ENCODE results near the gene TRA2A. TPM values are rescaled to one million over a fixed set of nuclear protein-coding genes. Genes with fewer than 3 reads are reported as not detected.
"Not testable (repeated sequence)": the region's sequence is repeated elsewhere in the genome, so short reads cannot be mapped to it uniquely, and the experiment has no call there.

TRA2A gene
- total RNA-seq, 4 donors from 2014 or later, result 36.3 to 119 (median 45.2) TPM

GRCh38 chr7:23491502-23491901 lies 40.3 kb downstream of the TRA2A start:
- DNase-seq (ENCODE audit: low spot score in 2 of 2), result peak in 1 of 2 donors; percentile 35
- Histone ChIP-seq H3K9me3 (no peaks in the 10 kb centered on the region), H3K4me3 (no peak overlapping the region), H3K36me3 (peaks cover 4% of the 10 kb centered on the region), H3K27ac (no peak overlapping the region), H3K27me3 (no peaks in the 10 kb centered on the region), H3K4me1 (no peaks in the 10 kb centered on the region)
- TF ChIP-seq, protein P1, sequence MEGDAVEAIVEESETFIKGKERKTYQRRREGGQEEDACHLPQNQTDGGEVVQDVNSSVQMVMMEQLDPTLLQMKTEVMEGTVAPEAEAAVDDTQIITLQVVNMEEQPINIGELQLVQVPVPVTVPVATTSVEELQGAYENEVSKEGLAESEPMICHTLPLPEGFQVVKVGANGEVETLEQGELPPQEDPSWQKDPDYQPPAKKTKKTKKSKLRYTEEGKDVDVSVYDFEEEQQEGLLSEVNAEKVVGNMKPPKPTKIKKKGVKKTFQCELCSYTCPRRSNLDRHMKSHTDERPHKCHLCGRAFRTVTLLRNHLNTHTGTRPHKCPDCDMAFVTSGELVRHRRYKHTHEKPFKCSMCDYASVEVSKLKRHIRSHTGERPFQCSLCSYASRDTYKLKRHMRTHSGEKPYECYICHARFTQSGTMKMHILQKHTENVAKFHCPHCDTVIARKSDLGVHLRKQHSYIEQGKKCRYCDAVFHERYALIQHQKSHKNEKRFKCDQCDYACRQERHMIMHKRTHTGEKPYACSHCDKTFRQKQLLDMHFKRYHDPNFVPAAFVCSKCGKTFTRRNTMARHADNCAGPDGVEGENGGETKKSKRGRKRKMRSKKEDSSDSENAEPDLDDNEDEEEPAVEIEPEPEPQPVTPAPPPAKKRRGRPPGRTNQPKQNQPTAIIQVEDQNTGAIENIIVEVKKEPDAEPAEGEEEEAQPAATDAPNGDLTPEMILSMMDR (IDR thresholded peaks at IDR 0.05), result no peak
- TF ChIP-seq EP300 (IDR thresholded peaks at IDR 0.05) (no peak), POLR2AphosphoS5 (IDR thresholded peaks at IDR 0.05) (no peak), POLR2A (IDR thresholded peaks at IDR 0.05) (no peak)
- 58% methylated on average over 3 of the region's 3 CpGs for WGBS

GRCh38 chr7:23490357-23491135 lies 41.2 kb downstream of the TRA2A start:
- Histone ChIP-seq H3K4me3 (peak overlapping the region; percentile 49), H3K36me3 (peaks cover 4% of the 10 kb centered on the region), H3K4me1 (no peaks in the 10 kb centered on the region), H3K27me3 (no peaks in the 10 kb centered on the region), H3K9me3 (no peaks in the 10 kb centered on the region), H3K27ac (no peak overlapping the region)
- no peak for TF ChIP-seq POLR2AphosphoS5 (IDR thresholded peaks at IDR 0.05)
- TF ChIP-seq, protein P1 (IDR thresholded peaks at IDR 0.05), result no peak
- TF ChIP-seq POLR2A (IDR thresholded peaks at IDR 0.05), result no peak
- no peak for TF ChIP-seq EP300 (IDR thresholded peaks at IDR 0.05)
- 41% methylated on average over 35 of the region's 56 CpGs for WGBS
- DNase-seq (ENCODE audit: low spot score in 2 of 2), result peak in 1 of 2 donors; percentile 66

GRCh38 chr7:23488714-23489113 lies 43.1 kb downstream of the TRA2A start:
- WGBS, result 93% methylated on average over 13 of the region's 13 CpGs
- H3K4me3 ChIP-seq; H3K27ac ChIP-seq; H3K9me3 ChIP-seq; H3K36me3 ChIP-seq; DNase-seq (ENCODE audit: low spot score in 2 of 2); H3K4me1 ChIP-seq; H3K27me3 ChIP-seq: not testable (repeated sequence)

DNA sequence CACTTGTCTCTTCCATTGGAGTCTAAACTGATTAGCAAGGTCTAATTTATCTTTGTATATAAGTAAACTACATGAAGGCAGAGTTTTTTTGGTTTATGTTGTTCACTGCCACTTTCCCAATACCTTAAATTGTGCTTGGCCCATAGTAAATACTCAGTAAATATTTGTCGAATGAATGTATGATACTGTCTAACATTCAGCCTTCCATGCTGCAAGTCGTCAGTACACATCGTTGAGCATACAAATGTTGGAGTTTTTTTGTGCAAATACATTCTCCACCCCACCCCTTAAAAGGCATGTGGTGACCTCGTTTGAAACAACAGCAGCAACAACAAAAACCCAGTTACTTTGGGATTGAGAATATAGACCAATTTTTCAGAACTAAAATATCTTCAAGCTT lies 44.1 kb downstream of the TRA2A start:
- Histone ChIP-seq H3K4me1 (no peaks in the 10 kb centered on the region), H3K4me3 (no peak overlapping the region), H3K27me3 (no peaks in the 10 kb centered on the region), H3K27ac (no peak overlapping the region), H3K36me3 (peaks cover 4% of the 10 kb centered on the region), H3K9me3 (no peaks in the 10 kb centered on the region)
- 56% methylated on average over 4 of the region's 4 CpGs for WGBS
- DNase-seq (ENCODE audit: low spot score in 2 of 2), result no peak
- TF ChIP-seq POLR2A (IDR thresholded peaks at IDR 0.05) (no peak), POLR2AphosphoS5 (IDR thresholded peaks at IDR 0.05) (no peak), EP300 (IDR thresholded peaks at IDR 0.05) (no peak)
- TF ChIP-seq, protein P1 (IDR thresholded peaks at IDR 0.05), result no peak

- Histone ChIP-seq H3K9me3 (no peaks in the 10 kb centered on the region), H3K27me3 (peaks cover 13% of the 10 kb centered on the region), H3K4me1 (no peaks in the 10 kb centered on the region), H3K4me3 (no peak overlapping the region), H3K27ac (no peak overlapping the region), H3K36me3 (no peaks in the 10 kb centered on the region)
- WGBS, result 75% methylated on average over 13 of the region's 13 CpGs
- TF ChIP-seq EP300 (IDR thresholded peaks at IDR 0.05), result no peak
- TF ChIP-seq POLR2AphosphoS5 (IDR thresholded peaks at IDR 0.05), result no peak
- no peak for TF ChIP-seq POLR2A (IDR thresholded peaks at IDR 0.05)
- TF ChIP-seq, protein P1 (IDR thresholded peaks at IDR 0.05), result no peak
- DNase-seq (ENCODE audit: low spot score in 2 of 2), result no peak
These were observed 45.6 kb downstream of the TRA2A start for GRCh38 chr7:23486002-23486773.

All from suprapubic skin (tissue), 4 donors.